GM23248 (cell line): Measurements from ENCODE around the gene KIRREL1. TPM values are rescaled to one million over a fixed set of nuclear protein-coding genes. Genes with fewer than 3 reads are reported as not detected.

Experiments
- DNase-seq: peaks from one replicate; pipeline ENCODE4 v3.0.0-alpha.2; 2015
- H2AFZ ChIP-seq: fragments of 200-600 bp; sonication (generic); 2 replicates; pipeline ENCODE4 v1.6.1; 2016; ENCODE audit warnings: antibody characterized with exemption
- H3F3A ChIP-seq: fragments of 200-600 bp; sonication (generic); 2 replicates; pipeline ENCODE4 v1.6.1; 2016; ENCODE audit warnings: mild to moderate bottlenecking, antibody characterized with exemption, mixed run types; ENCODE audit not compliant: insufficient read depth
- H3K27ac ChIP-seq: fragments of 200-600 bp; sonication (generic); 2 replicates; pipeline ENCODE4 v1.5.1; 2016; ENCODE audit warnings: mild to moderate bottlenecking
- H3K27me3 ChIP-seq: fragments of 200-600 bp; sonication (generic); replicated peaks from 2 replicates; pipeline ENCODE4 v1.6.1; 2016; ENCODE audit warnings: mild to moderate bottlenecking; ENCODE audit not compliant: insufficient read depth
- H3K36me3 ChIP-seq: fragments of 200-600 bp; sonication (generic); 2 replicates; pipeline ENCODE4 v1.6.1; 2016; ENCODE audit warnings: low read depth, mild to moderate bottlenecking
- H3K4me1 ChIP-seq: fragments of 200-600 bp; sonication (generic); 2 replicates; pipeline ENCODE4 v1.6.1; 2016; ENCODE audit warnings: mild to moderate bottlenecking; ENCODE audit not compliant: insufficient read depth
- H3K4me2 ChIP-seq: fragments of 200-600 bp; sonication (generic); one replicate; pipeline ENCODE4 v1.6.1; 2016; ENCODE audit warnings: mild to moderate bottlenecking; ENCODE audit not compliant: unreplicated experiment
- H3K4me3 ChIP-seq: fragments of 200-600 bp; sonication (generic); 2 replicates; pipeline ENCODE4 v1.5.1; 2016; ENCODE audit warnings: mild to moderate bottlenecking
- H3K79me2 ChIP-seq: fragments of 200-600 bp; sonication (generic); 2 replicates; pipeline ENCODE4 v1.6.1; 2016; ENCODE audit warnings: mild to moderate bottlenecking; ENCODE audit not compliant: insufficient read depth
- H3K9ac ChIP-seq: fragments of 200-600 bp; sonication (generic); 2 replicates; pipeline ENCODE4 v1.6.1; 2016; ENCODE audit warnings: mild to moderate bottlenecking
- H3K9me2 ChIP-seq: fragments of 200-600 bp; sonication (generic); 2 replicates; pipeline ENCODE4 v1.6.1; 2016; ENCODE audit warnings: mixed run types, mild to moderate bottlenecking, moderate library complexity; ENCODE audit not compliant: insufficient read depth
- H3K9me3 ChIP-seq: fragments of 200-600 bp; sonication (generic); one replicate; pipeline ENCODE4 v1.6.1; 2017; ENCODE audit warnings: low read depth
- H4K20me1 ChIP-seq: fragments of 200-600 bp; sonication (generic); 2 replicates; pipeline ENCODE4 v1.6.0; 2016; ENCODE audit not compliant: insufficient read depth
- EZH2 ChIP-seq: fragments of 200-600 bp; sonication (generic); IDR thresholded peaks from 2 replicates; pipeline ENCODE4 v1.6.1; 2018; ENCODE audit warnings: antibody characterized with exemption, mild to moderate bottlenecking; ENCODE audit not compliant: insufficient read depth, poor library complexity, severe bottlenecking
- EZH2phosphoT487 ChIP-seq: fragments of 200-600 bp; sonication (generic); IDR thresholded peaks from 2 replicates; pipeline ENCODE4 v1.6.1; 2018; ENCODE audit warnings: antibody characterized with exemption, moderate library complexity, mild to moderate bottlenecking, low read depth; ENCODE audit not compliant: insufficient read depth
- WGBS, 2 experiments: methylation state at CpG; one replicate each; pipeline ENCODE4 v1.1.6; 2015 to 2017; ENCODE audit warnings: low lambda C conversion rate in 2 of 2, low coverage in 1 of 2; ENCODE audit errors: missing lambda C conversion rate in 2 of 2; 5-methylcytosine and 5-hydroxymethylcytosine counted together
- in situ Hi-C: fragments of 300-500 bp; cut with MboI; formaldehyde crosslinking; loops from 2 replicates; pipeline ENCODE4 v1.15.0; 2020
- polyA plus RNA-seq: library from polyadenylated mRNA; unstranded; fragments of >200 nt; fragmentation: Nextera tagmentation; extraction: Ambion mirVana; gene quantifications from 2 replicates; pipeline ENCODE4 v1.2.1, GENCODE V29; 2016
- total RNA-seq: library from RNA; depleted of rRNA; stranded (reverse); fragments of >200 nt; shearing (Covaris generic); gene quantifications from 2 replicates; pipeline ENCODE4 v1.2.3, GENCODE V29; 2014

The KIRREL1 gene
- total and polyA plus RNA-seq, 2 experiments from 2014 or later: 33.7 to 108 TPM

GRCh38 chr1:158113759-158114127, 120.3 kb downstream of the KIRREL1 start:
- Histone ChIP-seq H3K4me1 (no peaks in the 10 kb centered on the region), H3K27ac (no peak overlapping the region), H3K9ac (peak overlapping the region; percentile 37; the same call in 1 of the 2 replicates), H3K4me3 (peak overlapping the region; percentile 69), H4K20me1 (no peaks in the 10 kb centered on the region), H3K9me2 (no peaks in the 10 kb centered on the region), H3K9me3 (no peaks in the 10 kb centered on the region), H3F3A (no peaks in the 10 kb centered on the region), H3K79me2 (no peaks in the 10 kb centered on the region), H2AFZ (peak overlapping the region; percentile 86), H3K4me2 (peak overlapping the region; percentile 79), H3K27me3 (no peaks in the 10 kb centered on the region), H3K36me3 (no peaks in the 10 kb centered on the region)
- in situ Hi-C loops: no loop called here
- 34 to 40% methylated on average over 8 of the region's 8 CpGs for WGBS, 2 experiments
- no peak for DNase-seq
- TF ChIP-seq EZH2 (no peak), EZH2phosphoT487 (no peak)

- H3K27ac ChIP-seq: no peak overlapping the region
- no peaks in the 10 kb centered on the region for H3K4me1 ChIP-seq
- H3K79me2 ChIP-seq: no peaks in the 10 kb centered on the region
- 96 to 97% methylated on average over 4 of the region's 4 CpGs for WGBS, 2 experiments
- no peak overlapping the region for H2AFZ ChIP-seq
- no peaks in the 10 kb centered on the region for H3F3A ChIP-seq
- TF ChIP-seq EZH2: no peak
- TF ChIP-seq EZH2phosphoT487: no peak
- H4K20me1 ChIP-seq: no peaks in the 10 kb centered on the region
- H3K9me2 ChIP-seq: no peaks in the 10 kb centered on the region
- no peak for DNase-seq
- in situ Hi-C loops: no loop called here
- H3K9ac ChIP-seq: no peak overlapping the region
- H3K36me3 ChIP-seq: no peaks in the 10 kb centered on the region
- H3K4me3 ChIP-seq: no peak overlapping the region
- no peaks in the 10 kb centered on the region for H3K27me3 ChIP-seq
- no peaks in the 10 kb centered on the region for H3K9me3 ChIP-seq
- H3K4me2 ChIP-seq: no peak overlapping the region
Measured at GRCh38 chr1:158115126-158115525, 121.7 kb downstream of the KIRREL1 start.

GRCh38 chr1:158116311-158117167, 123.1 kb downstream of the KIRREL1 start:
- WGBS, 2 experiments: 73 to 78% methylated on average over 10 of the region's 10 CpGs
- TF ChIP-seq EZH2phosphoT487 (no peak), EZH2 (no peak)
- no peak overlapping the region for H3K4me2 ChIP-seq
- H3F3A ChIP-seq: no peaks in the 10 kb centered on the region
- no peaks in the 10 kb centered on the region for H3K36me3 ChIP-seq
- DNase-seq: no peak
- no peaks in the 10 kb centered on the region for H3K27me3 ChIP-seq
- H4K20me1 ChIP-seq: no peaks in the 10 kb centered on the region
- H3K27ac ChIP-seq: no peak overlapping the region
- no peak overlapping the region for H3K4me3 ChIP-seq
- no peaks in the 10 kb centered on the region for H3K79me2 ChIP-seq
- no peaks in the 10 kb centered on the region for H3K4me1 ChIP-seq
- H3K9ac ChIP-seq: no peak overlapping the region
- H2AFZ ChIP-seq: no peak overlapping the region
- no peaks in the 10 kb centered on the region for H3K9me2 ChIP-seq
- H3K9me3 ChIP-seq: no peaks in the 10 kb centered on the region
- in situ Hi-C loops: no loop called here

GRCh38 chr1:158117854-158118704, 124.6 kb downstream of the KIRREL1 start:
- Histone ChIP-seq H3K4me2 (peak overlapping the region; percentile 64), H3K36me3 (no peaks in the 10 kb centered on the region), H2AFZ (peak overlapping the region; percentile 68), H3F3A (no peaks in the 10 kb centered on the region), H3K4me3 (peak overlapping the region; percentile 47), H3K9me2 (no peaks in the 10 kb centered on the region), H3K79me2 (no peaks in the 10 kb centered on the region), H3K9ac (no peak overlapping the region), H3K27me3 (no peaks in the 10 kb centered on the region), H4K20me1 (no peaks in the 10 kb centered on the region), H3K4me1 (no peaks in the 10 kb centered on the region), H3K9me3 (no peaks in the 10 kb centered on the region), H3K27ac (no peak overlapping the region)
- in situ Hi-C loops: no loop called here
- TF ChIP-seq EZH2 (no peak), EZH2phosphoT487 (no peak)
- 13 to 15% methylated on average over 22 of the region's 22 CpGs for WGBS, 2 experiments
- peak; percentile 70 for DNase-seq
